HL-60 (cell line): ENCODE results near the gene MAP7D1.

ENCODE experiments used
- DNase-seq, 2 experiments: peaks; one replicate each; pipeline ENCODE4 v3.0.0-alpha.2; 2010 to 2020; ENCODE audit warnings: low read depth in 1 of 2, low spot score in 1 of 2
- H3K27ac ChIP-seq: fragments of 250-450 bp; sonication (Bioruptor Pico); replicated peaks from 2 replicates; pipeline ENCODE4 v1.5.1; 2020; ENCODE audit warnings: mild to moderate bottlenecking, moderate library complexity
- H3K27me3 ChIP-seq: fragments of 250-450 bp; sonication (Bioruptor Pico); 2 replicates; pipeline ENCODE4 v1.5.1; 2021; ENCODE audit warnings: mild to moderate bottlenecking, moderate library complexity; ENCODE audit not compliant: insufficient read depth, poor library complexity, severe bottlenecking
- H3K4me3 ChIP-seq: replicated peaks from 2 replicates; pipeline ENCODE4 v1.5.1; 2011; ENCODE audit warnings: mild to moderate bottlenecking, control low read depth, low read length; ENCODE audit not compliant: insufficient read depth
- CTCF ChIP-seq: IDR thresholded peaks from one replicate; pipeline ENCODE4 v1.5.1; 2011; ENCODE audit warnings: low read length, control low read depth, inconsistent platforms; ENCODE audit not compliant: insufficient read depth
- GABPA ChIP-seq: IDR thresholded peaks from 2 replicates; pipeline ENCODE4 v1.6.1; 2012; ENCODE audit warnings: low read depth
- POLR2AphosphoS5 ChIP-seq: IDR thresholded peaks from 2 replicates; pipeline ENCODE4 v1.6.1; 2012; ENCODE audit warnings: low read depth
- REST ChIP-seq: IDR thresholded peaks from 2 replicates; pipeline ENCODE4 v1.6.1; 2012; ENCODE audit warnings: low read depth; ENCODE audit not compliant: insufficient replicate concordance
- SPI1 ChIP-seq: IDR thresholded peaks from 2 replicates; pipeline ENCODE4 v1.6.1; 2012; ENCODE audit warnings: low read depth, mild to moderate bottlenecking, borderline replicate concordance

Gene MAP7D1

GRCh38 chr1:36175137-36176095 is 19.5 kb downstream of the MAP7D1 start:
- TF ChIP-seq CTCF, result no peak
- TF ChIP-seq REST, result no peak
- TF ChIP-seq POLR2AphosphoS5, result no peak
- no peak for TF ChIP-seq GABPA
- no peak for TF ChIP-seq SPI1

GRCh38 chr1:36176106-36176949 is 20.4 kb downstream of the MAP7D1 start:
- TF ChIP-seq POLR2AphosphoS5 (no peak), CTCF (no peak), SPI1 (no peak), REST (no peak), GABPA (no peak)
- no peak for DNase-seq
- no peak overlapping the region for H3K4me3 ChIP-seq
- no peak overlapping the region for H3K27ac ChIP-seq
- H3K27me3 ChIP-seq, result no peaks in the 10 kb centered on the region

More at GRCh38 chr1:36175137-36176095, 19.5 kb downstream of the MAP7D1 start:
- DNase-seq, result no peak
- Histone ChIP-seq H3K27ac (peak overlapping the region; percentile 32; the same call in 1 of the 2 replicates), H3K27me3 (no peaks in the 10 kb centered on the region), H3K4me3 (no peak overlapping the region)

GRCh38 chr1:36177589-36178431 is 21.9 kb downstream of the MAP7D1 start:
- no peak for TF ChIP-seq CTCF
- no peak for TF ChIP-seq REST
- TF ChIP-seq GABPA, result no peak
- TF ChIP-seq SPI1, result no peak
- no peak for TF ChIP-seq POLR2AphosphoS5
- DNase-seq, result no peak
- no peak overlapping the region for H3K4me3 ChIP-seq
- no peak overlapping the region for H3K27ac ChIP-seq
- H3K27me3 ChIP-seq, result no peaks in the 10 kb centered on the region
